Measurements from ENCODE around the gene LRRC4B. TPM values are rescaled to one million over a fixed set of nuclear protein-coding genes. Genes with fewer than 3 reads are reported as not detected.

LRRC4B gene
- total and polyA plus RNA-seq, 9 donors = 5.7 to 16.1 (median 12.7) TPM

GRCh38 chr19:50559636-50560035 lies 8.6 kb downstream of the LRRC4B start:
- Histone ChIP-seq H3K36me3 (ENCODE audit: control insufficient read depth, insufficient read depth, low read length) (no peaks in the 10 kb centered on the region), H3K4me1 (ENCODE audit: control insufficient read depth, insufficient read depth, low read length) (peaks cover 12% of the 10 kb centered on the region), H3K27me3 (ENCODE audit: control insufficient read depth, insufficient read depth, low read length) (peaks cover 51% of the 10 kb centered on the region), H3K27ac (ENCODE audit: low read length) (no peak overlapping the region), H3K9me3 (replicated peaks; ENCODE audit: control insufficient read depth, low read depth, low read length) (no peaks in the 10 kb centered on the region), H3K4me3 (ENCODE audit: low read length) (no peak overlapping the region)
- 72% methylated on average over 8 of the region's 10 CpGs for WGBS (ENCODE audit: insufficient coverage)
- no peak for DNase-seq

GRCh38 chr19:50558449-50558848 lies 9.8 kb downstream of the LRRC4B start:
- WGBS (ENCODE audit: insufficient coverage) = 85% methylated on average over 13 of the region's 13 CpGs
- H3K27me3 ChIP-seq (ENCODE audit: control insufficient read depth, insufficient read depth, low read length) = peaks cover 43% of the 10 kb centered on the region
- DNase-seq = no peak

GRCh38 chr19:50558039-50558438 lies 10.2 kb downstream of the LRRC4B start:
- no peak for DNase-seq
- Histone ChIP-seq H3K4me3 (ENCODE audit: low read length) (no peak overlapping the region), H3K27ac (ENCODE audit: low read length) (no peak overlapping the region), H3K27me3 (ENCODE audit: control insufficient read depth, insufficient read depth, low read length) (peaks cover 41% of the 10 kb centered on the region), H3K4me1 (ENCODE audit: control insufficient read depth, insufficient read depth, low read length) (peaks cover 12% of the 10 kb centered on the region), H3K36me3 (ENCODE audit: control insufficient read depth, insufficient read depth, low read length) (no peaks in the 10 kb centered on the region), H3K9me3 (replicated peaks; ENCODE audit: control insufficient read depth, low read depth, low read length) (no peaks in the 10 kb centered on the region)
- no CpG with 5 or more reads among the region's 4 CpGs for WGBS (ENCODE audit: insufficient coverage)

More at GRCh38 chr19:50558449-50558848, 9.8 kb downstream of the LRRC4B start:
- H3K4me1 ChIP-seq (ENCODE audit: control insufficient read depth, insufficient read depth, low read length) = peaks cover 12% of the 10 kb centered on the region
- H3K4me3 ChIP-seq (ENCODE audit: low read length) = no peak overlapping the region
- H3K27ac ChIP-seq (ENCODE audit: low read length) = no peak overlapping the region
- no peaks in the 10 kb centered on the region for H3K9me3 ChIP-seq (replicated peaks; ENCODE audit: control insufficient read depth, low read depth, low read length)
- no peaks in the 10 kb centered on the region for H3K36me3 ChIP-seq (ENCODE audit: control insufficient read depth, insufficient read depth, low read length)

- WGBS (ENCODE audit: insufficient coverage) = 13% methylated on average over 17 of the region's 20 CpGs
- no peak for DNase-seq
- Histone ChIP-seq H3K9me3 (replicated peaks; ENCODE audit: control insufficient read depth, low read depth, low read length) (no peaks in the 10 kb centered on the region), H3K4me3 (ENCODE audit: low read length) (peak overlapping the region; percentile 36), H3K36me3 (ENCODE audit: control insufficient read depth, insufficient read depth, low read length) (no peaks in the 10 kb centered on the region), H3K4me1 (ENCODE audit: control insufficient read depth, insufficient read depth, low read length) (peaks cover 13% of the 10 kb centered on the region), H3K27me3 (ENCODE audit: control insufficient read depth, insufficient read depth, low read length) (peaks cover 44% of the 10 kb centered on the region), H3K27ac (ENCODE audit: low read length) (no peak overlapping the region)
These were observed 11.1 kb downstream of the LRRC4B start for GRCh38 chr19:50557009-50557613.

GRCh38 chr19:50556282-50557008 lies 11.8 kb downstream of the LRRC4B start:
- under 1% methylated on average over 27 of the region's 39 CpGs for WGBS (ENCODE audit: insufficient coverage)
- DNase-seq = peak; percentile 82
- H3K9me3 ChIP-seq (replicated peaks; ENCODE audit: control insufficient read depth, low read depth, low read length) = no peaks in the 10 kb centered on the region
- peaks cover 50% of the 10 kb centered on the region for H3K27me3 ChIP-seq (ENCODE audit: control insufficient read depth, insufficient read depth, low read length)
- no peak overlapping the region for H3K27ac ChIP-seq (ENCODE audit: low read length)
- peaks cover 19% of the 10 kb centered on the region for H3K4me1 ChIP-seq (ENCODE audit: control insufficient read depth, insufficient read depth, low read length)
- H3K36me3 ChIP-seq (ENCODE audit: control insufficient read depth, insufficient read depth, low read length) = no peaks in the 10 kb centered on the region
- peak overlapping the region; percentile 36 for H3K4me3 ChIP-seq (ENCODE audit: low read length)

- 30% methylated on average over 21 of the region's 28 CpGs for WGBS (ENCODE audit: insufficient coverage)
- no peak overlapping the region for H3K27ac ChIP-seq (ENCODE audit: low read length)
- H3K36me3 ChIP-seq (ENCODE audit: control insufficient read depth, insufficient read depth, low read length) = no peaks in the 10 kb centered on the region
- H3K4me3 ChIP-seq (ENCODE audit: low read length) = no peak overlapping the region
- no peaks in the 10 kb centered on the region for H3K9me3 ChIP-seq (replicated peaks; ENCODE audit: control insufficient read depth, low read depth, low read length)
- peaks cover 58% of the 10 kb centered on the region for H3K27me3 ChIP-seq (ENCODE audit: control insufficient read depth, insufficient read depth, low read length)
- peaks cover 23% of the 10 kb centered on the region for H3K4me1 ChIP-seq (ENCODE audit: control insufficient read depth, insufficient read depth, low read length)
- DNase-seq = peak; percentile 52
These were observed 12.6 kb downstream of the LRRC4B start for GRCh38 chr19:50555450-50556281.

- no peak for DNase-seq
- Histone ChIP-seq H3K4me1 (ENCODE audit: control insufficient read depth, insufficient read depth, low read length) (peaks cover 23% of the 10 kb centered on the region), H3K36me3 (ENCODE audit: control insufficient read depth, insufficient read depth, low read length) (no peaks in the 10 kb centered on the region), H3K27ac (ENCODE audit: low read length) (no peak overlapping the region), H3K9me3 (replicated peaks; ENCODE audit: control insufficient read depth, low read depth, low read length) (no peaks in the 10 kb centered on the region), H3K4me3 (ENCODE audit: low read length) (no peak overlapping the region), H3K27me3 (ENCODE audit: control insufficient read depth, insufficient read depth, low read length) (peaks cover 64% of the 10 kb centered on the region)
- no CpG with 5 or more reads among the region's 12 CpGs for WGBS (ENCODE audit: insufficient coverage)
These were observed 13.2 kb downstream of the LRRC4B start for GRCh38 chr19:50555033-50555432.

GRCh38 chr19:50554212-50554611 lies 14.0 kb downstream of the LRRC4B start:
- Histone ChIP-seq H3K9me3 (replicated peaks; ENCODE audit: control insufficient read depth, low read depth, low read length) (no peaks in the 10 kb centered on the region), H3K27ac (ENCODE audit: low read length) (no peak overlapping the region), H3K27me3 (ENCODE audit: control insufficient read depth, insufficient read depth, low read length) (peaks cover 64% of the 10 kb centered on the region), H3K4me3 (ENCODE audit: low read length) (no peak overlapping the region), H3K4me1 (ENCODE audit: control insufficient read depth, insufficient read depth, low read length) (peaks cover 23% of the 10 kb centered on the region), H3K36me3 (ENCODE audit: control insufficient read depth, insufficient read depth, low read length) (no peaks in the 10 kb centered on the region)
- 90% methylated on average over 10 of the region's 10 CpGs for WGBS (ENCODE audit: insufficient coverage)
- no peak for DNase-seq

GRCh38 chr19:50553134-50553703 lies 15.0 kb downstream of the LRRC4B start:
- no peak for DNase-seq
- Histone ChIP-seq H3K27ac (ENCODE audit: low read length) (no peak overlapping the region), H3K4me1 (ENCODE audit: control insufficient read depth, insufficient read depth, low read length) (peaks cover 23% of the 10 kb centered on the region), H3K4me3 (ENCODE audit: low read length) (no peak overlapping the region), H3K27me3 (ENCODE audit: control insufficient read depth, insufficient read depth, low read length) (peaks cover 64% of the 10 kb centered on the region), H3K9me3 (replicated peaks; ENCODE audit: control insufficient read depth, low read depth, low read length) (no peaks in the 10 kb centered on the region), H3K36me3 (ENCODE audit: control insufficient read depth, insufficient read depth, low read length) (no peaks in the 10 kb centered on the region)
- 75% methylated on average over 19 of the region's 19 CpGs for WGBS (ENCODE audit: insufficient coverage)

- H3K4me1 ChIP-seq (ENCODE audit: control insufficient read depth, insufficient read depth, low read length) = peaks cover 25% of the 10 kb centered on the region
These were observed 15.7 kb downstream of the LRRC4B start for GRCh38 chr19:50552540-50552939.

More at GRCh38 chr19:50552540-50552939, 15.7 kb downstream of the LRRC4B start:
- WGBS (ENCODE audit: insufficient coverage) = 85% methylated on average over 15 of the region's 15 CpGs
- Histone ChIP-seq H3K36me3 (ENCODE audit: control insufficient read depth, insufficient read depth, low read length) (no peaks in the 10 kb centered on the region), H3K27ac (ENCODE audit: low read length) (no peak overlapping the region), H3K9me3 (replicated peaks; ENCODE audit: control insufficient read depth, low read depth, low read length) (no peaks in the 10 kb centered on the region), H3K27me3 (ENCODE audit: control insufficient read depth, insufficient read depth, low read length) (peaks cover 61% of the 10 kb centered on the region), H3K4me3 (ENCODE audit: low read length) (no peak overlapping the region)
- DNase-seq = no peak

Measured in muscle of leg (tissue), 11 donors.